Measurements from ENCODE around the gene PLA2G15.

DNA sequence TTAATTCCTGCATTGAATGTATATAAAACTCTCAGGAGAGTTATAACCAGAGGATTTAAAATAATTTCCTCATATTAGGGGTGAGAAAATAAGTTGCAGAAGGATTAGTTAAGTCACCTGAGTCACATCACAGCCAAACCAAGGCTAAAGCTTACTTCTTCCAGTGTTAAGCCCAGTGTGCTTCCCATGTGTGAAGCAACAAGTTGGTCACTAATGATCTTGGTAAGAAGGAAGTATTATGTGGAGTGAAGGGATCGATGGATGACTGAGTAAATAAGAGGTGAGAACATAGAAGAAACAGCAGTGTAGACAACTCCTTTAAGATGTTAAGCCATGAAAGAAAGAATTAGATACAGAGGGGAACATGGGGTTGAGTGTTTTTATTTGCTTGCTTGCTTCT, 29.9 kb upstream of the PLA2G15 start:
- TF ChIP-seq KDM5A (IDR thresholded peaks at IDR 0.05; ENCODE audit: borderline replicate concordance, low read length), result no peak
- TF ChIP-seq ISL2 (CRISPR knock-in tag; IDR thresholded peaks at IDR 0.05), result no peak
- TF ChIP-seq PHF8 (CRISPR knock-in tag; IDR thresholded peaks at IDR 0.05), result no peak

Measured in HepG2 (cell line).